ENCODE results near the gene CHRNA1. TPM values are rescaled to one million over a fixed set of nuclear protein-coding genes. Genes with fewer than 3 reads are reported as not detected.

The CHRNA1 gene
- total RNA-seq, 2 experiments from 2014 or later, result 0.17 to 0.19 TPM

DNA sequence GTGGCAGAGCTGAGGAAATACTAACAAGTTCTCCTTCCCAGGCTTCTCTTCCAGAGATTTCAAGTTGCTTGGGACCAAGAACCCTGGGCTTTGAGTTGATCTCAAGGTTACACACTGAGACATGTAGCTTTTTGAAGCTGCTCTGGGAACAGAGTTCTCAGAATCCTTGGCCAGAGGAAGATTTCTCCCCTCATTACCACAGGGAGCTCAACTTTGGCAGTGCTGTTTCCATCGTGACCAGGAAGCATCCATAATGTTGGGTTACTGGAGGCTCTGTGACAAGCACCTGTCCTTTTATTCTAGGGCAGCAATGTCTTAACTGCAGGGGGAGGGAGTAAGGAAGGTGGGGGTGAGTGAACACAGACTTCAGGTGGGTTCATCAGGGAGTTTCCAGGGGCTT lies 41.5 kb upstream of the CHRNA1 start:
- no peak overlapping the region for H3K27ac ChIP-seq (ENCODE audit: low read depth in 1 of 2, low read length in 2 of 2)
- H3K4me1 ChIP-seq (ENCODE audit: insufficient read depth, low read length), result no peaks in the 10 kb centered on the region
- TF ChIP-seq, protein P1, sequence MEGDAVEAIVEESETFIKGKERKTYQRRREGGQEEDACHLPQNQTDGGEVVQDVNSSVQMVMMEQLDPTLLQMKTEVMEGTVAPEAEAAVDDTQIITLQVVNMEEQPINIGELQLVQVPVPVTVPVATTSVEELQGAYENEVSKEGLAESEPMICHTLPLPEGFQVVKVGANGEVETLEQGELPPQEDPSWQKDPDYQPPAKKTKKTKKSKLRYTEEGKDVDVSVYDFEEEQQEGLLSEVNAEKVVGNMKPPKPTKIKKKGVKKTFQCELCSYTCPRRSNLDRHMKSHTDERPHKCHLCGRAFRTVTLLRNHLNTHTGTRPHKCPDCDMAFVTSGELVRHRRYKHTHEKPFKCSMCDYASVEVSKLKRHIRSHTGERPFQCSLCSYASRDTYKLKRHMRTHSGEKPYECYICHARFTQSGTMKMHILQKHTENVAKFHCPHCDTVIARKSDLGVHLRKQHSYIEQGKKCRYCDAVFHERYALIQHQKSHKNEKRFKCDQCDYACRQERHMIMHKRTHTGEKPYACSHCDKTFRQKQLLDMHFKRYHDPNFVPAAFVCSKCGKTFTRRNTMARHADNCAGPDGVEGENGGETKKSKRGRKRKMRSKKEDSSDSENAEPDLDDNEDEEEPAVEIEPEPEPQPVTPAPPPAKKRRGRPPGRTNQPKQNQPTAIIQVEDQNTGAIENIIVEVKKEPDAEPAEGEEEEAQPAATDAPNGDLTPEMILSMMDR (IDR thresholded peaks at IDR 0.05), result no peak
- no peak overlapping the region for H3K27ac Mint-ChIP-seq
- no peak for ATAC-seq (ENCODE audit: poor library complexity)
- POLR2A ChIA-PET, result no interaction called here
- no peak overlapping the region for H3K4me3 Mint-ChIP-seq
- intact Hi-C loops (cut with DNase I, micrococcal nuclease), result no loop called here
- no peak overlapping the region for H3K4me3 ChIP-seq (ENCODE audit: low read length)
- H3K36me3 Mint-ChIP-seq (ENCODE audit: low read depth), result no peaks in the 10 kb centered on the region
- DNase-seq, result no peak
- no peaks in the 10 kb centered on the region for H3K27me3 ChIP-seq (ENCODE audit: control insufficient read depth in 1 of 2, insufficient read depth in 2 of 2, low read length in 2 of 2)
- CTCF ChIA-PET, result interaction anchor here (1.0 kb wide), 1 partner anchor 17 kb away, joined by 3 read pairs; no protein-coding TSS in a partner anchor
- no peaks in the 10 kb centered on the region for H3K4me1 Mint-ChIP-seq (ENCODE audit: low read depth)
- no peaks in the 10 kb centered on the region for H3K9me3 Mint-ChIP-seq
- no peaks in the 10 kb centered on the region for H3K9me3 ChIP-seq (ENCODE audit: control insufficient read depth in 1 of 2, insufficient read depth in 1 of 2, low read length in 2 of 2)
- H3K36me3 ChIP-seq (ENCODE audit: insufficient read depth, low read length), result no peaks in the 10 kb centered on the region
- H3K27me3 Mint-ChIP-seq, result no peaks in the 10 kb centered on the region

DNA sequence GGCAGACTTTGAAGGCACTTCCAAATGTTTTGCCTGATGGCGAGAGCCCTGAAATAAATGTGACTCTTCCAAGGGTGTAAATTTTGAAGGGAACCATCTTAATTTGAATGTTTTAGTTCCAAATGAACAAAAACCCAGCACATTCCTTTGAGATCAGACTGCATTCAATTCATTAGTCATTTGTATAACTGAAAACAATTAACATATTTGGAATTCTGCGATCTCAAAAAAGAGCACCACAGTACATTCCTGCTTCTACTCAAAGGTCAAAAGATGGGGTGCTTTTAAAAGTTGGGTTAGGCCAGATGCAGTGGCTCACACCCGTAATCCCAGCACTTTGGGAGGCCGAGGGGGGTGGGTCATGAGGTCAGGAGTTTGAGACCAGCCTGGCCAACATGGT lies 38.2 kb upstream of the CHRNA1 start:
- CTCF ChIA-PET, result interaction anchor here (0.9 kb wide), 1 partner anchor 53 kb away, joined by 3 read pairs; no protein-coding TSS in a partner anchor
- POLR2A ChIA-PET, result no interaction called here
- no peaks in the 10 kb centered on the region for H3K9me3 ChIP-seq (ENCODE audit: control insufficient read depth in 1 of 2, insufficient read depth in 1 of 2, low read length in 2 of 2)
- intact Hi-C loops (cut with DNase I, micrococcal nuclease), result no loop called here
- Mint-ChIP-seq H3K27me3 (no peaks in the 10 kb centered on the region), H3K27ac (no peak overlapping the region), H3K4me1 (ENCODE audit: low read depth) (no peaks in the 10 kb centered on the region), H3K9me3 (no peaks in the 10 kb centered on the region), H3K36me3 (ENCODE audit: low read depth) (no peaks in the 10 kb centered on the region), H3K4me3 (no peak overlapping the region)
- TF ChIP-seq, protein P1 (IDR thresholded peaks at IDR 0.05), result no peak
- H3K4me3 ChIP-seq (ENCODE audit: low read length), result no peak overlapping the region
- H3K4me1 ChIP-seq (ENCODE audit: insufficient read depth, low read length), result no peaks in the 10 kb centered on the region
- no peaks in the 10 kb centered on the region for H3K27me3 ChIP-seq (ENCODE audit: control insufficient read depth in 1 of 2, insufficient read depth in 2 of 2, low read length in 2 of 2)
- H3K36me3 ChIP-seq (ENCODE audit: insufficient read depth, low read length), result no peaks in the 10 kb centered on the region
- ATAC-seq (ENCODE audit: poor library complexity) (no peak), DNase-seq (no peak)
- H3K27ac ChIP-seq (ENCODE audit: low read depth in 1 of 2, low read length in 2 of 2), result no peak overlapping the region

DNA sequence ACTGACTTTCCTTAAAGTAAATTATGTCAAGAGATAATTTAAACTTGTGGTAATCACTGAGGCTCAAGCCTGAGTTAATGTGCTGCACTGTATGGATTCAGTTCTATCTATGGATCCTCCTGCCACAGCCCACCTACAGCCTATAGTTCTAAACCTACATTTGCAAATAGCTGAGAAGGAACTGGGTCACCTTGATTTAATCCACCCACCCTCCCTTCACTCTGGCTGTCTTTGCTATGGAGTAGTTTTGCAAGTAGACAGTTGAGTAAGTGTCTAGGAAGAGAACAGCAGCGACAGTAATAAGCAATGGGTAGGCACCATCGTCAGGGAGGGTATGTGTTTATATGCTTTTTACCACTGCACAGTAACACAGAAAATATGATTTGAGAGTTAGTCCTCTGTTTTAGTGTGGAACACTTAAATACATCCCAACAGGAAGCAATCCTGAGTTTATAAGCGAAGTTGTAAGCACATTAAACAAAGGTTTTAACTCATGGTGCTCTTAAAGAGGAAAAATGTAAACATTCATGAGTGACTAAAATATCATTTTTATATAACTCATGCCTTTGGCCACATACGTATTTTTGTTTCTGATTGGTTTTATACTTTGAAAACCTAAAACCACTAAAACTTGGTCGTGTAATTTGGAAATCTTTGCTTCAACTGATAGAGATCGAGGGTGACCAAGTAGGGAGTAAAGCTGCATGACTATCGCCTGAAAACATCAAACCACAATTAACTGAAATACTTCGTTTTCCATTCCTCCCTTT lies 36.3 kb upstream of the CHRNA1 start:
- Histone ChIP-seq H3K36me3 (ENCODE audit: insufficient read depth, low read length) (no peaks in the 10 kb centered on the region), H3K9me3 (ENCODE audit: control insufficient read depth in 1 of 2, insufficient read depth in 1 of 2, low read length in 2 of 2) (no peaks in the 10 kb centered on the region), H3K4me3 (ENCODE audit: low read length) (no peak overlapping the region), H3K27me3 (ENCODE audit: control insufficient read depth in 1 of 2, insufficient read depth in 2 of 2, low read length in 2 of 2) (no peaks in the 10 kb centered on the region), H3K4me1 (ENCODE audit: insufficient read depth, low read length) (no peaks in the 10 kb centered on the region), H3K27ac (ENCODE audit: low read depth in 1 of 2, low read length in 2 of 2) (no peak overlapping the region)
- Mint-ChIP-seq H3K36me3 (ENCODE audit: low read depth) (no peaks in the 10 kb centered on the region), H3K4me1 (ENCODE audit: low read depth) (no peaks in the 10 kb centered on the region), H3K27me3 (no peaks in the 10 kb centered on the region), H3K4me3 (no peak overlapping the region), H3K9me3 (no peaks in the 10 kb centered on the region), H3K27ac (no peak overlapping the region)
- intact Hi-C loops (cut with DNase I, micrococcal nuclease), result no loop called here
- ATAC-seq (ENCODE audit: poor library complexity), result no peak
- TF ChIP-seq, protein P1 (IDR thresholded peaks at IDR 0.05), result no peak
- ChIA-PET POLR2A (interaction anchor here (0.7 kb wide), 1 partner anchor 21 kb away, joined by 7 read pairs; no protein-coding TSS in a partner anchor), CTCF (no interaction called here)
- no peak for DNase-seq

All from CD4-positive, alpha-beta T cell (primary cell).